ENCODE results near the gene SUN5.

The SUN5 gene

GRCh38 chr20:33000802-33001466 lies 3.3 kb downstream of the SUN5 start:
- H3K36me3 ChIP-seq (ENCODE audit: control insufficient read depth, insufficient read depth, low read length): no peaks in the 10 kb centered on the region
- TF ChIP-seq, protein P1, sequence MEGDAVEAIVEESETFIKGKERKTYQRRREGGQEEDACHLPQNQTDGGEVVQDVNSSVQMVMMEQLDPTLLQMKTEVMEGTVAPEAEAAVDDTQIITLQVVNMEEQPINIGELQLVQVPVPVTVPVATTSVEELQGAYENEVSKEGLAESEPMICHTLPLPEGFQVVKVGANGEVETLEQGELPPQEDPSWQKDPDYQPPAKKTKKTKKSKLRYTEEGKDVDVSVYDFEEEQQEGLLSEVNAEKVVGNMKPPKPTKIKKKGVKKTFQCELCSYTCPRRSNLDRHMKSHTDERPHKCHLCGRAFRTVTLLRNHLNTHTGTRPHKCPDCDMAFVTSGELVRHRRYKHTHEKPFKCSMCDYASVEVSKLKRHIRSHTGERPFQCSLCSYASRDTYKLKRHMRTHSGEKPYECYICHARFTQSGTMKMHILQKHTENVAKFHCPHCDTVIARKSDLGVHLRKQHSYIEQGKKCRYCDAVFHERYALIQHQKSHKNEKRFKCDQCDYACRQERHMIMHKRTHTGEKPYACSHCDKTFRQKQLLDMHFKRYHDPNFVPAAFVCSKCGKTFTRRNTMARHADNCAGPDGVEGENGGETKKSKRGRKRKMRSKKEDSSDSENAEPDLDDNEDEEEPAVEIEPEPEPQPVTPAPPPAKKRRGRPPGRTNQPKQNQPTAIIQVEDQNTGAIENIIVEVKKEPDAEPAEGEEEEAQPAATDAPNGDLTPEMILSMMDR (IDR thresholded peaks at IDR 0.05; ENCODE audit: insufficient read depth, low read length, poor library complexity, severe bottlenecking): no peak
- DNase-seq (ENCODE audit: extremely low read depth, insufficient read length): no peak
- H3K4me3 ChIP-seq (replicated peaks; ENCODE audit: low read depth, low read length): no peak overlapping the region
- H3K27me3 ChIP-seq (replicated peaks; ENCODE audit: control insufficient read depth, insufficient read depth, low read length): no peaks in the 10 kb centered on the region

GRCh38 chr20:32999603-33000250 lies 4.5 kb downstream of the SUN5 start:
- Histone ChIP-seq H3K36me3 (ENCODE audit: control insufficient read depth, insufficient read depth, low read length) (no peaks in the 10 kb centered on the region), H3K4me3 (replicated peaks; ENCODE audit: low read depth, low read length) (no peak overlapping the region), H3K27me3 (replicated peaks; ENCODE audit: control insufficient read depth, insufficient read depth, low read length) (no peaks in the 10 kb centered on the region)
- TF ChIP-seq, protein P1 (IDR thresholded peaks at IDR 0.05; ENCODE audit: insufficient read depth, low read length, poor library complexity, severe bottlenecking): no peak
- DNase-seq (ENCODE audit: extremely low read depth, insufficient read length): no peak

GRCh38 chr20:32997431-32997830 lies 6.8 kb downstream of the SUN5 start:
- Histone ChIP-seq H3K27me3 (replicated peaks; ENCODE audit: control insufficient read depth, insufficient read depth, low read length) (no peaks in the 10 kb centered on the region), H3K36me3 (ENCODE audit: control insufficient read depth, insufficient read depth, low read length) (no peaks in the 10 kb centered on the region), H3K4me3 (replicated peaks; ENCODE audit: low read depth, low read length) (no peak overlapping the region)
- no peak for DNase-seq (ENCODE audit: extremely low read depth, insufficient read length)
- TF ChIP-seq, protein P1 (IDR thresholded peaks at IDR 0.05; ENCODE audit: insufficient read depth, low read length, poor library complexity, severe bottlenecking): no peak

DNA sequence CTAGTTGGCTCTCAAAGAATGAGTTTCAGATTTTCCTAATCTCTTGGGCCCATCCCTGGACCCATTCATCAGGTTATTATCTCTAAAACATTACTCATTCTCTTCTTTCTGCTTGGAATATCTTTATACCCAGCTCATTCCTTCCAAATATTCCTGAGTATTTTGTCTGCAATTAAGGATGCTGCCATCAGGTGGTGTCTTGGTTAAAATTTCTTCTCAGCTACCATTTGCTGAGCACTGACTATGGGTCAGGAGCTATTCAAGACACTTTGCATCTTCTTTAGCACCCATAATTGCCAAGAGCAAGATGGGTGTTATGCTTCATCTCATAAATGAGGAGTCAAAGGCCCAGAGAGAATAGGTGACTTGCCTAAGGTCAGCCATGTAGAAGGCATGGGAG lies 8.4 kb downstream of the SUN5 start:
- H3K27me3 ChIP-seq (replicated peaks; ENCODE audit: control insufficient read depth, insufficient read depth, low read length): no peaks in the 10 kb centered on the region
- no peak for DNase-seq (ENCODE audit: extremely low read depth, insufficient read length)
- no peak overlapping the region for H3K4me3 ChIP-seq (replicated peaks; ENCODE audit: low read depth, low read length)
- TF ChIP-seq, protein P1 (IDR thresholded peaks at IDR 0.05; ENCODE audit: insufficient read depth, low read length, poor library complexity, severe bottlenecking): no peak
- no peaks in the 10 kb centered on the region for H3K36me3 ChIP-seq (ENCODE audit: control insufficient read depth, insufficient read depth, low read length)

GRCh38 chr20:32993496-32994050 lies 10.7 kb downstream of the SUN5 start:
- DNase-seq (ENCODE audit: extremely low read depth, insufficient read length): no peak
- no peak overlapping the region for H3K4me3 ChIP-seq (replicated peaks; ENCODE audit: low read depth, low read length)
- TF ChIP-seq, protein P1 (IDR thresholded peaks at IDR 0.05; ENCODE audit: insufficient read depth, low read length, poor library complexity, severe bottlenecking): no peak
- H3K27me3 ChIP-seq (replicated peaks; ENCODE audit: control insufficient read depth, insufficient read depth, low read length): no peaks in the 10 kb centered on the region
- no peaks in the 10 kb centered on the region for H3K36me3 ChIP-seq (ENCODE audit: control insufficient read depth, insufficient read depth, low read length)

All from GM06990 (cell line).